Mammary epithelial cell (primary cell): Measurements from ENCODE around the gene ITPRID1.

Experiments used
- CTCF ChIP-seq, 2 donors: IDR thresholded peaks in 1 of 2; conservative IDR thresholded peaks in 1 of 2; 2 replicates each; pipeline ENCODE4 v1.5.1; 2011 to 2012; ENCODE audit warnings: inconsistent platforms in 2 of 2, low read length in 2 of 2, mild to moderate bottlenecking in 2 of 2, control low read depth in 1 of 2, low read depth in 1 of 2; ENCODE audit not compliant: insufficient read depth in 1 of 2; ENCODE audit errors: extremely low read depth in 1 of 2
- EZH2 ChIP-seq: IDR thresholded peaks from 2 replicates; pipeline ENCODE4 v1.6.1; 2012; ENCODE audit warnings: low read length, inconsistent platforms, borderline replicate concordance

DNA sequence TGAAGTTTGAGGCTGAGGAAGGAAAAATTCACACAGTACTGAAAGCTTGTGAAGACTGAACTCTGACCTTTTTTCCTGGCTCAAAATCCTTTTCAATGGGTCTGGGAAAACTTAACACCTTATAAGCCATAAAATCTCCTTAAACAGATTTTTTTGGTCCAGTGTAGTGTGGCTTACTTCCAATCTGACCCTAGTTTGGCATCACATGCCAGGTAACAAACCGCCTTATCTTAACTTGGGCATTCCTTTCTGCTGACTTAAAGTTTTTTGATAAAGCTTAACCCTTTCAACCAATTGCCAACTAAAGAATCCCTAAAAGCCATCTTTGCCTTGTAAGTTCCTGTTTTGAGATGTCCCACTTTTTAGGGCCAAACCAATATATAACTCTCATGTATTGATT, 13.2 kb upstream of the ITPRID1 start:
- TF ChIP-seq EZH2 (no peak), CTCF (conservative IDR thresholded peaks at IDR 0.05 in 1 of 2, IDR thresholded peaks at IDR 0.05 in 1 of 2; ENCODE audit: extremely low read depth in 1 of 2, insufficient read depth in 1 of 2, low read depth in 1 of 2, low read length in 2 of 2) (no peak)
